ENCODE measurements around the gene SLC6A6. TPM values are rescaled to one million over a fixed set of nuclear protein-coding genes. Genes with fewer than 3 reads are reported as not detected.
"Not testable (repeated sequence)": the region's sequence is repeated elsewhere in the genome, so short reads cannot be mapped to it uniquely, and the experiment has no call there.

The SLC6A6 gene
- total RNA-seq, 1 donor from 2014 or later = 46.3 TPM

- DNase-seq (ENCODE audit: low spot score) = peak; percentile 65
- Mint-ChIP-seq H3K9me3 (ENCODE audit: unreplicated experiment) (no peaks in the 10 kb centered on the region), H3K4me1 (ENCODE audit: unreplicated experiment) (peaks cover 62% of the 10 kb centered on the region)
Measured at GRCh38 chr3:14435175-14436014, 33.0 kb downstream of the SLC6A6 start.

GRCh38 chr3:14436954-14437281 is 34.5 kb downstream of the SLC6A6 start:
- H3K27ac Mint-ChIP-seq (ENCODE audit: unreplicated experiment) = peak overlapping the region; percentile 74
- peak overlapping the region; percentile 47 for H3K4me3 Mint-ChIP-seq (ENCODE audit: unreplicated experiment)

More at GRCh38 chr3:14435175-14436014, 33.0 kb downstream of the SLC6A6 start:
- Mint-ChIP-seq H3K27ac (ENCODE audit: unreplicated experiment) (peak overlapping the region; percentile 91), H3K27me3 (ENCODE audit: unreplicated experiment) (peaks cover 17% of the 10 kb centered on the region), H3K4me3 (ENCODE audit: unreplicated experiment) (no peak overlapping the region), H3K36me3 (ENCODE audit: low read depth, unreplicated experiment) (peaks cover 4% of the 10 kb centered on the region)
- TF ChIP-seq, protein P1, sequence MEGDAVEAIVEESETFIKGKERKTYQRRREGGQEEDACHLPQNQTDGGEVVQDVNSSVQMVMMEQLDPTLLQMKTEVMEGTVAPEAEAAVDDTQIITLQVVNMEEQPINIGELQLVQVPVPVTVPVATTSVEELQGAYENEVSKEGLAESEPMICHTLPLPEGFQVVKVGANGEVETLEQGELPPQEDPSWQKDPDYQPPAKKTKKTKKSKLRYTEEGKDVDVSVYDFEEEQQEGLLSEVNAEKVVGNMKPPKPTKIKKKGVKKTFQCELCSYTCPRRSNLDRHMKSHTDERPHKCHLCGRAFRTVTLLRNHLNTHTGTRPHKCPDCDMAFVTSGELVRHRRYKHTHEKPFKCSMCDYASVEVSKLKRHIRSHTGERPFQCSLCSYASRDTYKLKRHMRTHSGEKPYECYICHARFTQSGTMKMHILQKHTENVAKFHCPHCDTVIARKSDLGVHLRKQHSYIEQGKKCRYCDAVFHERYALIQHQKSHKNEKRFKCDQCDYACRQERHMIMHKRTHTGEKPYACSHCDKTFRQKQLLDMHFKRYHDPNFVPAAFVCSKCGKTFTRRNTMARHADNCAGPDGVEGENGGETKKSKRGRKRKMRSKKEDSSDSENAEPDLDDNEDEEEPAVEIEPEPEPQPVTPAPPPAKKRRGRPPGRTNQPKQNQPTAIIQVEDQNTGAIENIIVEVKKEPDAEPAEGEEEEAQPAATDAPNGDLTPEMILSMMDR (IDR thresholded peaks at IDR 0.05; ENCODE audit: unreplicated experiment) = no peak

DNA sequence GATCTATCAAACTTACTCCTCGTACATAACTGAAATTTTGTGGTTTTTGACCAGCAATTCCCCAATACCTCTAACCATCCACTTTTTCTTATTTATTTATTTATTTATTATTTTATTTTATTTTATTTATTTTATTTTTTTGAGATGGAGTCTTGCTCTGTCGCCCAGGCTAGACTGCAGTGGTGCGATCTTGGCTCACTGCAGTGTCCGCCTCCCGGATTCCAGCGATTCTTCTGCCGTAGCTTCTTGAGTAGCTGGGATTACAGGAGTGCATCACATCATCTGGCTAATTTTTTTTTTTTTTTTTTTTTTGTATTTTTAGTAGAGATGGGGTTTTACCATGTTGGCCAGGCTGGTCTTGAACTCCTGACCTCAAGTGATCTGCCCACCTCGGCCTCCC is 35.3 kb downstream of the SLC6A6 start:
- not testable (repeated sequence) for H3K9me3 Mint-ChIP-seq (ENCODE audit: unreplicated experiment); DNase-seq (ENCODE audit: low spot score)

More at GRCh38 chr3:14436954-14437281, 34.5 kb downstream of the SLC6A6 start:
- H3K4me1 Mint-ChIP-seq (ENCODE audit: unreplicated experiment) = peaks cover 63% of the 10 kb centered on the region
- no peaks in the 10 kb centered on the region for H3K36me3 Mint-ChIP-seq (ENCODE audit: low read depth, unreplicated experiment)
- no peak for DNase-seq (ENCODE audit: low spot score)
- TF ChIP-seq, protein P1 (IDR thresholded peaks at IDR 0.05; ENCODE audit: unreplicated experiment) = no peak
- peaks cover 13% of the 10 kb centered on the region for H3K27me3 Mint-ChIP-seq (ENCODE audit: unreplicated experiment)
- no peaks in the 10 kb centered on the region for H3K9me3 Mint-ChIP-seq (ENCODE audit: unreplicated experiment)

DNA sequence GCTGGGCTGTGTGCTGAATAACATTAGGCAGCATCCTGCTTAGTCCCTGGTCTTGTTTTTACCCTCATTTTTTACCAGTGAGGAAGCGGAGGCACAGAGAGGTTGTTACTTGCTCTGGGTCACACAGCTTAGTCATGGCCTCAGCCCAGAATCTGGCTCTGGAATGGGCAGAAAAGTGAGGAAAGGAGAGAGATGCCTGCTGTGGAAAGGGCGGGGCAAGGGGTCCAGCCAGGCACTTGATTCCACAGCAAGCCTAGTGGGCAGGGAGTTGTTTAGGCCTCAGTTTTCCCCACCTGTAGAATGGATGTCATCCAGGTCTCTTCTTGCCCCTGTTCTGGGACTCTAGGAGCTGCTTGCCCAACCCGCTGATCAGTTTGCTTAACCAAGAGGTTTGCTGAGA is 35.9 kb downstream of the SLC6A6 start:
- H3K9me3 Mint-ChIP-seq (ENCODE audit: unreplicated experiment) = no peaks in the 10 kb centered on the region
- peaks cover 60% of the 10 kb centered on the region for H3K4me1 Mint-ChIP-seq (ENCODE audit: unreplicated experiment)
- H3K4me3 Mint-ChIP-seq (ENCODE audit: unreplicated experiment) = no peak overlapping the region
- H3K27ac Mint-ChIP-seq (ENCODE audit: unreplicated experiment) = no peak overlapping the region
- no peaks in the 10 kb centered on the region for H3K36me3 Mint-ChIP-seq (ENCODE audit: low read depth, unreplicated experiment)
- H3K27me3 Mint-ChIP-seq (ENCODE audit: unreplicated experiment) = peaks cover 13% of the 10 kb centered on the region
- TF ChIP-seq, protein P1 (IDR thresholded peaks at IDR 0.05; ENCODE audit: unreplicated experiment) = no peak
- no peak for DNase-seq (ENCODE audit: low spot score)

More for the DNA sequence above, 35.3 kb downstream of the SLC6A6 start:
- not testable (repeated sequence) for H3K4me3 Mint-ChIP-seq (ENCODE audit: unreplicated experiment); H3K36me3 Mint-ChIP-seq (ENCODE audit: low read depth, unreplicated experiment); H3K27ac Mint-ChIP-seq (ENCODE audit: unreplicated experiment)
- peaks cover 62% of the 10 kb centered on the region for H3K4me1 Mint-ChIP-seq (ENCODE audit: unreplicated experiment)
- H3K27me3 Mint-ChIP-seq (ENCODE audit: unreplicated experiment) = peaks cover 13% of the 10 kb centered on the region

DNA sequence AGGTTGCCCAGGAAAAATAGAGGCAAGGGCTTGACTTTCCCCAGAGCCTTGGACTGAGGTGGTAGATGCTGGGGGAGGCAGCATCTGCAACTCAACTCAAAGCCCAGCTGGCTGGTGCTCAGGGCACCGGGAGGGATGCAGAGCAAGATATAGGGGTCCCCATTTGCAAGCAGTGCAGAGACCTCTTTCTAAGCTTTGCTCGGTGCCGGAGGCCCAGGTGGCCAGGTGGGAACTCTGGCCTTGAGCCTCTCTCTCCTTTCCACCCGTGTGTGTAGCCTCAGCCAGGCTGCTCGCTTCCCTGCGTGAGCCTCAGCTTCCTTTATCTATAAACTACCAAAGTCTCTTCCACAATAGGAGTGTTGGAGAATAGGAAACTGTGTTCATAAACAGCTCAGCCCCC is 36.5 kb downstream of the SLC6A6 start:
- H3K27me3 Mint-ChIP-seq (ENCODE audit: unreplicated experiment) = peaks cover 13% of the 10 kb centered on the region
- H3K27ac Mint-ChIP-seq (ENCODE audit: unreplicated experiment) = peak overlapping the region; percentile 53
- no peak for DNase-seq (ENCODE audit: low spot score)
- peaks cover 58% of the 10 kb centered on the region for H3K4me1 Mint-ChIP-seq (ENCODE audit: unreplicated experiment)
- TF ChIP-seq, protein P1 (IDR thresholded peaks at IDR 0.05; ENCODE audit: unreplicated experiment) = no peak
- peaks cover 1% of the 10 kb centered on the region for H3K36me3 Mint-ChIP-seq (ENCODE audit: low read depth, unreplicated experiment)
- no peaks in the 10 kb centered on the region for H3K9me3 Mint-ChIP-seq (ENCODE audit: unreplicated experiment)
- H3K4me3 Mint-ChIP-seq (ENCODE audit: unreplicated experiment) = no peak overlapping the region
